NB4 (cell line): Measurements from ENCODE around the gene FXN.
"Not testable (repeated sequence)": the region's sequence is repeated elsewhere in the genome, so short reads cannot be mapped to it uniquely, and the experiment has no call there.

Experiments
- DNase-seq: peaks from one replicate; pipeline ENCODE4 v3.0.0; 2010; ENCODE audit warnings: low read depth
- H3K4me3 ChIP-seq: one replicate; pipeline ENCODE4 v1.5.1; 2011; ENCODE audit warnings: mild to moderate bottlenecking, low read depth, low read length, moderate library complexity
- MYC ChIP-seq: IDR thresholded peaks from 2 replicates; pipeline ENCODE4 v1.6.1; 2011; ENCODE audit warnings: low read depth, low read length
- POLR2A ChIP-seq: IDR thresholded peaks from 2 replicates; pipeline ENCODE4 v1.6.1; 2011; ENCODE audit warnings: mild to moderate bottlenecking; ENCODE audit not compliant: insufficient read length; ENCODE audit errors: extremely low read depth
- TF ChIP-seq, protein P1 (sequence below): IDR thresholded peaks from 2 replicates; pipeline ENCODE4 v1.6.1; 2011; ENCODE audit warnings: low read depth, low read length
- TF ChIP-seq, protein P2 (sequence below): IDR thresholded peaks from one replicate; pipeline ENCODE4 v1.5.1; 2012; ENCODE audit warnings: low read depth, low read length

FXN gene

DNA sequence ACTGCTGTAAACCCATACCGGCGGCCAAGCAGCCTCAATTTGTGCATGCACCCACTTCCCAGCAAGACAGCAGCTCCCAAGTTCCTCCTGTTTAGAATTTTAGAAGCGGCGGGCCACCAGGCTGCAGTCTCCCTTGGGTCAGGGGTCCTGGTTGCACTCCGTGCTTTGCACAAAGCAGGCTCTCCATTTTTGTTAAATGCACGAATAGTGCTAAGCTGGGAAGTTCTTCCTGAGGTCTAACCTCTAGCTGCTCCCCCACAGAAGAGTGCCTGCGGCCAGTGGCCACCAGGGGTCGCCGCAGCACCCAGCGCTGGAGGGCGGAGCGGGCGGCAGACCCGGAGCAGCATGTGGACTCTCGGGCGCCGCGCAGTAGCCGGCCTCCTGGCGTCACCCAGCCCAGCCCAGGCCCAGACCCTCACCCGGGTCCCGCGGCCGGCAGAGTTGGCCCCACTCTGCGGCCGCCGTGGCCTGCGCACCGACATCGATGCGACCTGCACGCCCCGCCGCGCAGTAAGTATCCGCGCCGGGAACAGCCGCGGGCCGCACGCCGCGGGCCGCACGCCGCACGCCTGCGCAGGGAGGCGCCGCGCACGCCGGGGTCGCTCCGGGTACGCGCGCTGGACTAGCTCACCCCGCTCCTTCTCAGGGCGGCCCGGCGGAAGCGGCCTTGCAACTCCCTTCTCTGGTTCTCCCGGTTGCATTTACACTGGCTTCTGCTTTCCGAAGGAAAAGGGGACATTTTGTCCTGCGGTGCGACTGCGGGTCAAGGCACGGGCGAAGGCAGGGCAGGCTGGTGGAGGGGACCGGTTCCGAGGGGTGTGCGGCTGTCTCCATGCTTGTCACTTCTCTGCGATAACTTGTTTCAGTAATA, at the start of gene FXN:
TSS of gene FXN (plus strand) at position 315 of the 871 bp plus-strand sequence. CDS start at position 346, 31 bp downstream.
- peak within 1 kb of the TSS; percentile 85 for H3K4me3 ChIP-seq
- peak; percentile 80 for DNase-seq
- TF ChIP-seq, protein P1, sequence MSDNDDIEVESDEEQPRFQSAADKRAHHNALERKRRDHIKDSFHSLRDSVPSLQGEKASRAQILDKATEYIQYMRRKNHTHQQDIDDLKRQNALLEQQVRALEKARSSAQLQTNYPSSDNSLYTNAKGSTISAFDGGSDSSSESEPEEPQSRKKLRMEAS = peak; percentile 55
- peak; percentile 88 for TF ChIP-seq MYC
- TF ChIP-seq, protein P2, sequence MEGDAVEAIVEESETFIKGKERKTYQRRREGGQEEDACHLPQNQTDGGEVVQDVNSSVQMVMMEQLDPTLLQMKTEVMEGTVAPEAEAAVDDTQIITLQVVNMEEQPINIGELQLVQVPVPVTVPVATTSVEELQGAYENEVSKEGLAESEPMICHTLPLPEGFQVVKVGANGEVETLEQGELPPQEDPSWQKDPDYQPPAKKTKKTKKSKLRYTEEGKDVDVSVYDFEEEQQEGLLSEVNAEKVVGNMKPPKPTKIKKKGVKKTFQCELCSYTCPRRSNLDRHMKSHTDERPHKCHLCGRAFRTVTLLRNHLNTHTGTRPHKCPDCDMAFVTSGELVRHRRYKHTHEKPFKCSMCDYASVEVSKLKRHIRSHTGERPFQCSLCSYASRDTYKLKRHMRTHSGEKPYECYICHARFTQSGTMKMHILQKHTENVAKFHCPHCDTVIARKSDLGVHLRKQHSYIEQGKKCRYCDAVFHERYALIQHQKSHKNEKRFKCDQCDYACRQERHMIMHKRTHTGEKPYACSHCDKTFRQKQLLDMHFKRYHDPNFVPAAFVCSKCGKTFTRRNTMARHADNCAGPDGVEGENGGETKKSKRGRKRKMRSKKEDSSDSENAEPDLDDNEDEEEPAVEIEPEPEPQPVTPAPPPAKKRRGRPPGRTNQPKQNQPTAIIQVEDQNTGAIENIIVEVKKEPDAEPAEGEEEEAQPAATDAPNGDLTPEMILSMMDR = peak; percentile 66
- peak; percentile 32 for TF ChIP-seq POLR2A

DNA sequence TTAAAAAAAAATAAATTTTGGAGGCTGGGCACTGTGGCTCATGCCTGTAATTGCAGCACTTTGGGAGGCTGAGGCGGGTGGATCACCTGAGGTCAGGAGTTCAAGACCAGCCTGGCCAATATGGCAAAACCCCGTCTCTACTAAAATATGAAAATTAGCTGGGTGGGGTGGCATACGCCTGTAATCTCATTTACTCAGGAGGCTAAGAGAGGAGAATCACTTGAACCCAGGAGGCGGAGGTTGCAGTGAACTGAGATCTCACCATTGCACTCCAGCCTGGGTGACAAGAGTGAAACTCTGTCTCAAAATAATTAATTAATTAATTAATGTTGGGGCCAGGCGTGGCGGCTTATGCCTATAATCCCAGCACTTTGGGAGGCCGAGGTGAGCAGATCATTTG, 48.6 kb upstream of the FXN start:
- not testable (repeated sequence) for DNase-seq, H3K4me3 ChIP-seq

DNA sequence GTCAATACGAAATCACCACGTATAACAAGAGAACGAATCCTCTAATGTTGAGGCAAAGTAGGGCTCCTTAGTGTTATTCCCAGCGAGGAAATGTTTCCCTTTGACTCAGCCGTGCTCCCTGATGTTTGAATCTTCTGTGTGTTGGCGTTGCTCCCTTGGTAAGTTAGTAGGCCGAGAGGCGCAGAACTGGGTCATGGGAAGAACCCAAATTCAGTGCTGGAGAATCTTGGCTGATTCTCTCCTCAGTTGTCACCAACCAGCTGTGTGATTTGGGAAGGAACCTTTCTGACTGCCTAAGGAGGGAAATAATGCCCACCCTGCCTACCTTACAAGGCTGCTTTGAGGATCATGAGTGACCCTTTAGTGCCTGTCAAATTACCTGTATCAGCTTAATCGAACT, 44.1 kb upstream of the FXN start:
- no peak overlapping the region for H3K4me3 ChIP-seq
- DNase-seq = no peak
- TF ChIP-seq, protein P2 = no peak
- no peak for TF ChIP-seq POLR2A
- no peak for TF ChIP-seq MYC
- TF ChIP-seq, protein P1 = no peak

DNA sequence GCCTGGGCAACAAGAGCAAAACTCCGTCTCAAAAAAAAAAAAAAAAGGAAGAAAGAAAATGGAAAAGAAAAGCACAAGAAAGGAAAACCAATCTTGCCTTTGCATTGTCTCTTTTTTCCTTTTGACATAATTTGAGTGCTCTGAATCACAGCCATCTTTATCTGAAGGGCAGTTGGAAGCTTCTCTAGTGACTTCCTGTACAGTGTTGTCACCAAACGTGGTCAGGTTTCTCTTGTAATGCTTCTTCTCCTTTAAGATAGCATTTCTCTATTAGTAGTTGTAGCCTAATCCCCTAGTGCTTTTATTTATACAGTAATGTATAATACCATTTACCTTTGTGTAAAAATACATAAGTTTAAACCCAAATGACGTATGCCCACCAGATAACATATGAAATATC, 39.8 kb upstream of the FXN start:
- TF ChIP-seq, protein P2 = no peak
- TF ChIP-seq, protein P1 = no peak
- TF ChIP-seq MYC (no peak), POLR2A (no peak)
- no peak for DNase-seq
- no peak overlapping the region for H3K4me3 ChIP-seq

DNA sequence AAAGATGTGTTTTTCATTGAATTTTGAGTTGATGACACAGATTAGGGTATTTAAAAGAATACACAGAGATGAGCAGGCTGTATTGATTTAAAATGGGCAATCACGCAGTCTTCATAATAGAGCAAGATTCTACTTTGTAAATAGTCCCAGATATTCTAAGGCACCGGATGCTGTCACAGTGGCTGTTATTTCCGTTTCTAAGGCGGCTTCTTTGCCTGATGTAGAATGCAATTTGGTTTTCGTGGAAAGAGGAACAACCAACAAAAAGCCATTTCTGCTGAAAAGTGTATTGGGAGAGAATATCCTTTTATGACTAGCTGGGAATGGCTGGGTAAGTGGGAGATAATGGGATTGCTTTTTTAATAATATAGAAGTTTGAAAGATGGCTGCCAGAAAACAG, 39.1 kb upstream of the FXN start:
- no peak overlapping the region for H3K4me3 ChIP-seq
- TF ChIP-seq, protein P1 = no peak
- TF ChIP-seq MYC (no peak), POLR2A (no peak)
- TF ChIP-seq, protein P2 = no peak
- no peak for DNase-seq

DNA sequence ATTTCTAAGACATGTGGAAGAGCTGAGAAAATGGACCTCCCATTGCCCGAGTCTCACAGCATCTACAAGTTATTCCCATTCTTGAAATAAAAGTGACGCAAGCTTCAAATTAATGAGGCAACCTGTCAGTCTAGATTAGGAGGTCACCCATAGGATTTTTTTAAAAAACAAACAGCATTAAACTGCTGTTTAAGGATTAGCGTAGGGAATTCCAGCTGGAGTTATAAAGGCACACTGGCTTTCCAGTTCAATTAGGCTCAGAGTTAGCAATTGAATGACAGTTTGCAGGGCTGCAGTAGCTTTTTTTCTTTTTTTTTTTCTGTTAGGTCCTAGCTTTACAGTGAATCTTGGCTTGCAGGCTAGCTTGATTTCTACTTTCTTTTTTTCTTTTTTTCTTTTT, 37.9 kb upstream of the FXN start:
- DNase-seq = no peak
- TF ChIP-seq POLR2A = no peak
- no peak for TF ChIP-seq MYC
- TF ChIP-seq, protein P1 = no peak
- TF ChIP-seq, protein P2 = no peak
- H3K4me3 ChIP-seq = no peak overlapping the region
